Glutamatergic neuron (in vitro differentiated cells): ENCODE data around the gene SPR. TPM values are rescaled to one million over a fixed set of nuclear protein-coding genes. Genes with fewer than 3 reads are reported as not detected.

Source experiments
- DNase-seq: peaks from one replicate; pipeline ENCODE4 v3.0.0; 2022
- H3K27ac Mint-ChIP-seq: one replicate; pipeline ENCODE4 v1.8.0; 2020; ENCODE audit warnings: mild to moderate bottlenecking, mixed read lengths, inconsistent platforms; ENCODE audit not compliant: unreplicated experiment
- H3K27me3 Mint-ChIP-seq: one replicate; pipeline ENCODE4 v1.8.0; 2020; ENCODE audit warnings: mild to moderate bottlenecking, moderate library complexity, mixed read lengths, inconsistent platforms; ENCODE audit not compliant: unreplicated experiment
- H3K36me3 Mint-ChIP-seq: one replicate; pipeline ENCODE4 v1.8.0; 2020; ENCODE audit warnings: mild to moderate bottlenecking, mixed read lengths, inconsistent platforms; ENCODE audit not compliant: unreplicated experiment
- H3K4me1 Mint-ChIP-seq: one replicate; pipeline ENCODE4 v1.8.0; 2020; ENCODE audit warnings: mild to moderate bottlenecking, low read depth, mixed read lengths, inconsistent platforms; ENCODE audit not compliant: unreplicated experiment
- H3K4me3 Mint-ChIP-seq: one replicate; pipeline ENCODE4 v1.8.0; 2020; ENCODE audit warnings: mild to moderate bottlenecking, mixed read lengths, inconsistent platforms; ENCODE audit not compliant: unreplicated experiment
- H3K9me3 Mint-ChIP-seq: one replicate; pipeline ENCODE4 v1.8.0; 2020; ENCODE audit warnings: mild to moderate bottlenecking, moderate library complexity, mixed read lengths, inconsistent platforms; ENCODE audit not compliant: unreplicated experiment
- CTCF ChIP-seq: fragments of 200-600 bp; sonication (generic); IDR thresholded peaks from one replicate; pipeline ENCODE4 v1.5.0; 2021; ENCODE audit not compliant: partially characterized antibody, unreplicated experiment
- total RNA-seq: library from RNA; stranded (reverse); fragmentation: NEBNext Ultra II Directional; extraction: Animal tissue kit (Norgen Biotek cat#: 25700); gene quantifications from one replicate; pipeline ENCODE4 v1.2.1, GENCODE V29; 2021; ENCODE audit not compliant: unreplicated experiment

SPR gene
- total RNA-seq, 1 donor from 2014 or later, result 1.7 TPM

GRCh38 chr2:72846171-72847095 is 40.8 kb upstream of the SPR start:
- no peaks in the 10 kb centered on the region for H3K4me1 Mint-ChIP-seq
- no peaks in the 10 kb centered on the region for H3K36me3 Mint-ChIP-seq
- no peak overlapping the region for H3K4me3 Mint-ChIP-seq
- no peaks in the 10 kb centered on the region for H3K27me3 Mint-ChIP-seq
- no peak for DNase-seq
- H3K27ac Mint-ChIP-seq, result no peak overlapping the region
- TF ChIP-seq CTCF, result no peak
- peaks cover 4% of the 10 kb centered on the region for H3K9me3 Mint-ChIP-seq

GRCh38 chr2:72847534-72848315 is 39.5 kb upstream of the SPR start:
- Mint-ChIP-seq H3K9me3 (no peaks in the 10 kb centered on the region), H3K27ac (no peak overlapping the region), H3K4me1 (no peaks in the 10 kb centered on the region), H3K4me3 (no peak overlapping the region), H3K27me3 (no peaks in the 10 kb centered on the region), H3K36me3 (no peaks in the 10 kb centered on the region)
- TF ChIP-seq CTCF, result no peak
- no peak for DNase-seq

- Mint-ChIP-seq H3K27ac (no peak overlapping the region), H3K9me3 (no peaks in the 10 kb centered on the region), H3K27me3 (no peaks in the 10 kb centered on the region), H3K4me1 (no peaks in the 10 kb centered on the region), H3K4me3 (no peak overlapping the region), H3K36me3 (no peaks in the 10 kb centered on the region)
- no peak for DNase-seq
- TF ChIP-seq CTCF, result no peak
Measured at GRCh38 chr2:72848436-72849137, 38.6 kb upstream of the SPR start.

GRCh38 chr2:72849138-72849462 is 38.1 kb upstream of the SPR start:
- TF ChIP-seq CTCF, result no peak

More at GRCh38 chr2:72849138-72849462, 38.1 kb upstream of the SPR start:
- no peak overlapping the region for H3K4me3 Mint-ChIP-seq
- no peaks in the 10 kb centered on the region for H3K36me3 Mint-ChIP-seq
- no peaks in the 10 kb centered on the region for H3K4me1 Mint-ChIP-seq
- no peaks in the 10 kb centered on the region for H3K27me3 Mint-ChIP-seq
- DNase-seq, result no peak
- H3K27ac Mint-ChIP-seq, result no peak overlapping the region
- no peaks in the 10 kb centered on the region for H3K9me3 Mint-ChIP-seq
